HepG2 (cell line): ENCODE data around the gene H6PD. TPM values are rescaled to one million over a fixed set of nuclear protein-coding genes. Genes with fewer than 3 reads are reported as not detected.

ENCODE experiments used
- CREB1 ChIP-seq, 2 experiments: fragments of 450-650 bp in 1 of 2; IDR thresholded peaks; 2 replicates each; pipeline ENCODE4 v1.6.1; 2016 to 2017; ENCODE audit warnings: control low read depth in 1 of 2, mild to moderate bottlenecking in 1 of 2, missing compliant biosample characterization in 1 of 2, missing genetic modification characterization in 1 of 2
- CREBL2 ChIP-seq: sonication (generic); formaldehyde crosslinking; IDR thresholded peaks from 2 replicates; pipeline ENCODE4 v1.8.1; 2023; ENCODE audit warnings: missing genetic modification reagents, mild to moderate bottlenecking, borderline replicate concordance
- DDIT3 ChIP-seq: sonication (generic); formaldehyde crosslinking; IDR thresholded peaks from 2 replicates; pipeline ENCODE4 v1.4.0; 2020; ENCODE audit warnings: mild to moderate bottlenecking, missing genetic modification reagents
- FOXC1 ChIP-seq: sonication (generic); formaldehyde crosslinking; IDR thresholded peaks from 2 replicates; pipeline ENCODE4 v1.8.0; 2022; ENCODE audit warnings: mild to moderate bottlenecking, missing genetic modification reagents, borderline replicate concordance
- JUND ChIP-seq: sonication (generic); formaldehyde crosslinking; IDR thresholded peaks from 2 replicates; pipeline ENCODE4 v1.8.0; 2022; ENCODE audit warnings: mild to moderate bottlenecking, missing genetic modification reagents
- KLF13 ChIP-seq: sonication (generic); formaldehyde crosslinking; IDR thresholded peaks from 2 replicates; pipeline ENCODE4 v1.4.0; 2020; ENCODE audit warnings: mild to moderate bottlenecking, missing genetic modification reagents
- NFAT5 ChIP-seq: sonication (generic); formaldehyde crosslinking; IDR thresholded peaks from 2 replicates; pipeline ENCODE4 v1.4.0; 2020; ENCODE audit warnings: missing genetic modification reagents
- SETDB1 ChIP-seq: sonication (generic); formaldehyde crosslinking; IDR thresholded peaks from 2 replicates; pipeline ENCODE4 v1.5.1; 2020; ENCODE audit warnings: missing genetic modification reagents, mild to moderate bottlenecking, borderline replicate concordance
- SOX6 ChIP-seq, 2 experiments: fragments of 450-650 bp in 1 of 2; sonication (generic) in 1 of 2; formaldehyde crosslinking in 1 of 2; IDR thresholded peaks; 2 replicates each; pipeline versions ENCODE4 v1.4.0 to v1.6.1; 2017 to 2020; ENCODE audit warnings: antibody characterized with exemption in 1 of 2, mild to moderate bottlenecking in 1 of 2, missing genetic modification reagents in 1 of 2
- THAP8 ChIP-seq: sonication (generic); formaldehyde crosslinking; IDR thresholded peaks from 2 replicates; pipeline ENCODE4 v1.5.1; 2020; ENCODE audit warnings: missing genetic modification reagents, mild to moderate bottlenecking, borderline replicate concordance
- ZMYM2 ChIP-seq: sonication (generic); formaldehyde crosslinking; IDR thresholded peaks from 2 replicates; pipeline ENCODE4 v1.8.0; 2022; ENCODE audit warnings: mild to moderate bottlenecking, missing genetic modification reagents
- ZNF230 ChIP-seq: sonication (generic); formaldehyde crosslinking; IDR thresholded peaks from 2 replicates; pipeline ENCODE4 v1.4.0; 2020; ENCODE audit warnings: mild to moderate bottlenecking, missing genetic modification reagents
- ZNF264 ChIP-seq: sonication (generic); formaldehyde crosslinking; IDR thresholded peaks from 2 replicates; pipeline ENCODE4 v1.4.0; 2020; ENCODE audit warnings: missing genetic modification reagents
- ZNF296 ChIP-seq: sonication (generic); formaldehyde crosslinking; conservative IDR thresholded peaks from 2 replicates; pipeline ENCODE4 v1.5.0; 2020; ENCODE audit warnings: mild to moderate bottlenecking, missing genetic modification reagents
- ZNF383 ChIP-seq: sonication (generic); formaldehyde crosslinking; IDR thresholded peaks from 2 replicates; pipeline ENCODE4 v1.4.0; 2020; ENCODE audit warnings: missing genetic modification reagents, mild to moderate bottlenecking, borderline replicate concordance
- ZNF629 ChIP-seq: sonication (generic); formaldehyde crosslinking; conservative IDR thresholded peaks from 2 replicates; pipeline ENCODE4 v1.5.0; 2020; ENCODE audit warnings: missing genetic modification reagents
- ZNF775 ChIP-seq: sonication (generic); formaldehyde crosslinking; IDR thresholded peaks from 2 replicates; pipeline ENCODE4 v1.4.0; 2020; ENCODE audit warnings: missing genetic modification reagents, mild to moderate bottlenecking, moderate library complexity, borderline replicate concordance
- polyA plus RNA-seq, 8 experiments: library from polyadenylated mRNA; depleted of rRNA in 3 of 8; stranded (reverse) in 7 of 8; unstranded in 1 of 8; fragments of >200 nt; fragmentation: Illumina TruSeq in 4 of 8; extraction: Trizol in 4 of 8; gene quantifications; 2 replicates each; pipeline versions ENCODE4 v1.2.1 to v1.2.3, GENCODE V29; 2011 to 2016; ENCODE audit warnings: low read depth in 4 of 8, missing spikeins in 1 of 8, mixed read lengths in 1 of 8; ENCODE audit not compliant: insufficient read depth in 1 of 8
- total RNA-seq, 5 experiments: library from RNA; depleted of rRNA; stranded (reverse); fragments of >200 nt; fragmentation: Illumina TruSeq; extraction: Trizol; gene quantifications; 2 replicates each; pipeline ENCODE4 v1.2.3, GENCODE V29; 2016; ENCODE audit warnings: low read depth in 1 of 5

The H6PD gene
- total and polyA plus RNA-seq, 2 of the 13 experiments (the other 11 are each of a cell fraction or from before 2014, with no cell fraction given): 9.3 to 14.1 TPM

- TF ChIP-seq CREBL2 (CRISPR knock-in tag) (0 out of 2 replicates have a peak, but pooled peaks have one; percentile 7), SOX6 (IDR thresholded peaks at IDR 0.05) (no peak), SOX6 (CRISPR knock-in tag; IDR thresholded peaks at IDR 0.05) (no peak), ZNF775 (no peak), CREB1 (IDR thresholded peaks at IDR 0.05) (no peak), CREB1 (CRISPR knock-in tag; IDR thresholded peaks at IDR 0.05) (no peak), THAP8 (no peak), DDIT3 (CRISPR knock-in tag) (no peak), NFAT5 (CRISPR knock-in tag) (no peak), SETDB1 (CRISPR knock-in tag) (no peak), ZNF383 (CRISPR knock-in tag) (no peak), ZNF296 (CRISPR knock-in tag) (no peak), JUND (no peak), ZNF230 (CRISPR knock-in tag) (0 out of 2 replicates have a peak, but pooled peaks have one; percentile 3), ZNF264 (CRISPR knock-in tag) (no peak), KLF13 (no peak), ZNF629 (no peak), ZMYM2 (CRISPR knock-in tag) (no peak), FOXC1 (CRISPR knock-in tag) (no peak)
Observed at GRCh38 chr1:9294910-9295636, 60.5 kb downstream of the H6PD start (continued).
